GM18507 (cell line): Measurements from ENCODE around the gene C16orf95.
"Not testable (repeated sequence)": the region's sequence is repeated elsewhere in the genome, so short reads cannot be mapped to it uniquely, and the experiment has no call there.

Experiments used
- DNase-seq: peaks from one replicate; pipeline ENCODE4 v3.0.0; 2011; ENCODE audit warnings: low read depth; ENCODE audit not compliant: insufficient read length; ENCODE audit errors: extremely low spot score
- FAIRE-seq: peaks from 2 replicates; lab custom pipeline; 2011; peaks lifted over from hg19 to GRCh38; lab: Jason Lieb, UNC

Gene C16orf95

GRCh38 chr16:87348616-87349157 lies 31.5 kb upstream of the C16orf95 start:
- FAIRE-seq (no peak), DNase-seq (no peak)

DNA sequence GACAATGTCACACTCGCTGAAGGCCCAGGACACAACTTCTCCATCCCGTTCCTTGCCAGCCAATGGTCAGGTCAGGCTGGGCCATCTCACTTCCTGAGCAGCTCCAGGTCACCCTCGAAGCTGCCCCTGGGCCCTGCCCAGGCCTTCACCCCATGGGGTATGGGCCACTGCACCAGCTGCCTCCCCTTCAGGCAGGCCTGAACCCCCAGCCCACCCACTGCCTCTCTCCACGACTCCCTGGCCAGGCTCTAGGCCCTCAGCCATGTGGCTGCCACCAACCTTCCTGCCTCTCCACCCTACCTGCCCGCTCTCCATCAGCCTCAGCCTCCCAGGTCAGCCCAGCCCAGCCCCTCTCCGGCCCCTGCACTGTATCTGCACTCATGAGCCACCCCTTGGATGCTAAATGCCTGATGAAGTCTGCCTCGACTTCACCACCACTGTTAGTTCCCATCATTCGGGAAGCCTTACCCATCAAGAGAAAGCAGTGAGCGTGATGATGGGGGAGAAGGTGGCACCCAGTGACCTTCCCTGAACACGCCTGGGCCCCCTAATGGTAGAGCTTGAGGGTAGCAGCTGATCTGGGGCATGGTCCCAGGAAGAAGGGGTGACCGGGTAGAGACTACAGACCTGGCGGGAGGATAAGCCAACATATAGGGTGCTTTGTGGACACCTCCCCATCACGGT lies 30.9 kb upstream of the C16orf95 start:
- FAIRE-seq (no peak), DNase-seq (no peak)

GRCh38 chr16:87346517-87347060 lies 29.4 kb upstream of the C16orf95 start:
- DNase-seq (no peak), FAIRE-seq (no peak)

GRCh38 chr16:87345726-87346424 lies 28.7 kb upstream of the C16orf95 start:
- no peak for DNase-seq
- no peak for FAIRE-seq

DNA sequence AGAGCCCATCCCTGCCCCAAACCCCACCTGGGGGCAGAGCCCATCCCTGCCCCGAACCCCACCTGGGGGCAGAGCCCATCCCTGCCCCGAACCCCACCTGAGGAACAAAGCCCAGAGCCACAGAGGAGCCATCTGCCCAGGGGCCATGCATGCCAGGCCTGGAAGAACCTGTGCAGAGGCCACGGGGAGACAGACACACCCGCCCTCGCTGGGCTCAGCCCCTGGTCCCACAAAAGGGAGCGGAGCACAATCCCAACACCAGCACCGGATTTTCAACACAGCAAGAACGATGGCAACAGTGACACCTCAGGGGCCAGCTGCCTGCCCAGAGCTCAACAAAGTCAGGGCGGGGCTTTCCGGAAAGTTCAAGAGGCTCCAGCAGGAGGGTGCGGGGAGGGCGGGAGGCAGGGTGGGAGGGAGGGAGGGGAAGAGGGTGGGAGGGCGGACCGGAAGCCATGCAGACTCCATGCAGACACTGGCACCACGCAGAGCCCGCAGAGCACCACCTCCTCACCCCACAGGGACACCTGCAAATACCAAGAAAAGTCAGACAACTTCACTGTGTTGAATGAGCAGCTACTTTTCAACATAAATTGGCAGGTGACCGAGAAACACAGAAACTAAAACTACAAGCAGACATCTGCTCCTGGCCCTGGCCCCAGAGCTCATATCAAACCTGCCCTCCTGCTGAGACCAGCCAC lies 27.9 kb upstream of the C16orf95 start:
- FAIRE-seq (no peak), DNase-seq (no peak)

DNA sequence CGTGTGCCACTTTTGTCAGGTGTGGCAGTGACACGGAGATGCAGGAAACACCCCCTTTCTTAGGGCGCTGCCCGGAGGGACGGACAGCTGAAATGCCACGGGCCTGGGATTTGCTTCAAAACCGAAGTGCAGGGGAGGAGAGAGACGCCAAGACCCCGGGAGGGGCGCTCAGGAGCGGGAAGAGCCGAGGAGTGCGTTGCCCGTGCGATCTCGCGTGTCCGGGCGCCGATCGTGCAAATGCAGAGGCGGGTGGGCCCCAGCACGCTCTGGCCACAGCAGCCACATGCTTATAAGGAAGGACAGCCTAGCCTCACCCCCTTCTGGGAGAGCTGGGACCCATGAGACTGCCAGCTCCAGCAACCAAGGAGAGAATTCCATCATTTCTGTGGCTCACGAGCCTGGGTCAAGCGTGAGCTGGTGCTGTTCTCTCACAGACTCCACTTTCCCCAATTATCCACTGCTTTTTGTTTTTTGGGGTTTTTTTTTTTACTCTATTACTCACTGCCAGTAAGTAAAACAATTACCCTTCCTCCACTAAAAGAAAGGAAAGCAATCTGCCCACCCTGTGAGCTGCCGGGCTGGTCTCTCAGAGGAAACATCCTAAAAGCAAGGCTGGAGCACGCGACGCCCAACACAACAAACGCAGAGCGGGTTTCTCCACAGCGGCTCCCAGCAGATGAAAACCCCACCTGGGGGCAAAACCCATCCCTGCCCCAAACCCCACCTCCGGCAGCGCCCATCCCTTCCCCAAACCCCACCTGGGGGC lies 27.2 kb upstream of the C16orf95 start:
- FAIRE-seq = no peak
- no peak for DNase-seq

- DNase-seq = no peak
- FAIRE-seq = no peak
These were observed 26.5 kb upstream of the C16orf95 start for GRCh38 chr16:87343753-87344050.

DNA sequence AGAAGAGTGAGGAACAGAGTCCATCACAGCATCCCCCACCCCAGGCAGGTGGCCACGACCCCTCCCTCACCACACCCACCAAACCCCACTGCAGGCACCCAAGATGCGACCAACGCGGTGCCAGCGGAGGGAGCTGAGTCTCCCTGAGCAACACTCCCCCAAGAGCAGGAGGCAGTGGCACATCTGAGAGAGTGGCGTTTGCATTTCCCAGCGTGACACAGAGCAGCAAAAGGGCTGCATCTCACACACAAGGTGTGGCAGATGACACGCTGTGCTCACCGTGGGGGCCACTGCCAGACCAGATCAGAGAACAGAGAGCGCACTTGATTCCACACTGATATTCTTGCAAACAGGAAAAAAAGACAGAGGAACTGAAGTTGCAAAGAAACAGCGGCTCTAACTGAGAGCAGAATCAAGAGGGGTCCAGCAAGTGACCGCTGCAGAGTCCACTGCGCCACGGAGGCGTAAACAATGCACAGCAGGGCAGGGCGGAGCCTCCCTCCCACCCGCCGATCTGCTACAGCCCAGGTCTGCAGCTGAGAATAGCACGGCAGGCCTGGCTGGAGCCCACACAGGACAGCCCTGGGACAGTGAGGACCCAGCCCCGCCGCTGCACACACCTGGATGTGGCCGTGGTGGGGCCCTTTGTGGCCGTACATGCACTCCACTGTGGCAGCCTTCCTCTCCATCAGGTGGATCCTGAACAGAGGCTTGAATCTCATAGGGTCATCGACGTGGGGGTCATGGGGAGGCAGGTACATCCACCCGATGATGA lies 26.0 kb upstream of the C16orf95 start:
- DNase-seq (no peak), FAIRE-seq (no peak)

DNA sequence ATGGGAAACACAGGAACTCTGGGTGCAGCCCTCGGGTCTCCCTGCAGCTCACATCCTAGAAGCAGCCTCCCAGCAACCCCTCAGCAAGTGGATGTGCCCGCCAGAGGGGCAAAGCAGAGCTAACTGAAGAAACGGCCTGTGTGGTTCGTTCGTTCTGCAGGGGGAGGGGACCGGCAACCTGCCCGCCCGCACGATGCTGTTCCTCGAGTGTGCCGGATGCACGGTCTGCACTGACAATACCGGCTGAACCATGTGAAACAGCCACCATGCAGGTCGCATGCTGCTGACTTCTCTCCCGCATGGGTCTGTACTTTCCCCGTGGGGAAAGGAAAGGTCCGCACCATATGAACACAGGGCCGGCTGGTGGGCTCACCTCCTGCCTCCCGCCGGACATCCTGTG lies 25.3 kb upstream of the C16orf95 start:
- FAIRE-seq = no peak
- no peak for DNase-seq

GRCh38 chr16:87340198-87340597 lies 23.0 kb upstream of the C16orf95 start:
- no peak for DNase-seq
- FAIRE-seq = no peak

DNA sequence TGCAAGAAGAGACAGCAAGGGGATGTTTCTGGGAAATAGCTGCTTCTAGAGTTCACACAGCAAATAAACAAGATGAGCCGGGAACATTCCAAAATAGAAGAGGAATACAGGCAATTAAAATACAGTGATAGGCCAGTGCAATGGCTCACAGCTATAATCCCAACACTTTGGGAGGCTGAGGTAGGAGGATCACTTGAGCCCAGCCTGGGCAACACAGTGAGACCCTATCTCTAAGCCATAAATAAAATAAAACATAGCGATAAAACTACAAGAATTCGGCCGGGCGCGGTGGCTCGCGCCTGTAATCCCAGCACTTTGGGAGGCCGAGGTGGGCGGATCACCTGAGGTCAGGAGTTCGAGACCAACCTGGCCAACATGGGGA lies 22.5 kb upstream of the C16orf95 start:
- not testable (repeated sequence) for DNase-seq, FAIRE-seq

DNA sequence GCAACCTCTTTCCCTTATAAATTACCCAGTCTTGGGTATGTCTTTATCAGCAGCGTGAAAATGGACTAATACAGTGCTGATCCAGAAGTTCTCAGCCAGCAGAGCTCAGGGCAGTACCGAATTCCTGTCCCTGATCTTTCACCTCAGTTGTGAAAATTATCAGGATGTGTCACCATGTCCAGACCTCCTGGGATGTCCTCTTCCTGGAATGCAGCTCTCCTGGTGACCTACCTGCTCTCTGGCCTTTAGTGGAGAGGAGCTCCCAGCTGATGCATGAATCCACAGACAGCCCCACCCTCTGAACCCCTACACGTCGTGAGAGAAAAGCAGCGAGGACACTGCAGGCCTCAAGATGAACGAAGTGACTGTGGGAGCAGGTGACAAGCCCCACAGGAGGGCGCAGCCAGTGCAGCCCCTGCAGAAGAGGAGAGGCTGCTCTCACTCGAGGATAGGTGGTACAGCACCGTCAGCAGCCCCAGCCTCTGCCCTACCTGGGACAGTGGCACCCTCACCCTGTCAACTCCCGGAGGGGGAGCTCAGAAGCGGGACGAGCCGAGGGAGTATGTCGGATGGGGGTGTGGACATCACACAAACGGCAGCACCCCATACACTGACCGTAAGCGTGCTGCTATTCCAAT lies 22.0 kb upstream of the C16orf95 start:
- DNase-seq (no peak), FAIRE-seq (no peak)

DNA sequence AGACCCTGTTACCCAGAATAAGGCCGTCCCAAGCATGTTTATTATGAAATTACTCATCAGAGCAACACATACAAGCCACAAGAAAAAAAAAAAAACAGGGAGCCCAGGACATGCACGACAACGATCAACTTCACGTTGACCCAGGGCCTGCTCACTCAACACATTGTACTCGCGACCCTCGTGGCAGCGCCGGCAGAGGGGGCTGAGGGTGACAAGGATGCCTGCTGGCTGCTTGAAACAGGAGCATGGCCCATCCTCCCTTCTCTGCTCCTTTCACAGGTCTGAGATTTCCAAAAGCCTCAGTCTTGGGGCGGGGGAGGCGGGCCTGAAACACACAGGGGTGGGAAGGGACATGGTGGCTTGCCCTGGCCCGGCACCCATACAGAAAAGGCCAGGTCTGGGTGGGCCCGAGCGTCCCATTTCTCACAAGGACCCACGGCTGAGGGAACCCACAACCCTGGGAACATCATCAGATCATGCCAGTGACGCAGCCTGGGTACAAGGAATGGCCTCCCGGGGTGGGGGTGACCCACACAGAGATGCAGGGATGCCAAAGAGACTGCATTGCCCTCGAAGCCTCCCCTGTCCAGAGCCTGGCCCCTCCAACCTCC lies 21.1 kb upstream of the C16orf95 start:
- FAIRE-seq = no peak
- DNase-seq = no peak

DNA sequence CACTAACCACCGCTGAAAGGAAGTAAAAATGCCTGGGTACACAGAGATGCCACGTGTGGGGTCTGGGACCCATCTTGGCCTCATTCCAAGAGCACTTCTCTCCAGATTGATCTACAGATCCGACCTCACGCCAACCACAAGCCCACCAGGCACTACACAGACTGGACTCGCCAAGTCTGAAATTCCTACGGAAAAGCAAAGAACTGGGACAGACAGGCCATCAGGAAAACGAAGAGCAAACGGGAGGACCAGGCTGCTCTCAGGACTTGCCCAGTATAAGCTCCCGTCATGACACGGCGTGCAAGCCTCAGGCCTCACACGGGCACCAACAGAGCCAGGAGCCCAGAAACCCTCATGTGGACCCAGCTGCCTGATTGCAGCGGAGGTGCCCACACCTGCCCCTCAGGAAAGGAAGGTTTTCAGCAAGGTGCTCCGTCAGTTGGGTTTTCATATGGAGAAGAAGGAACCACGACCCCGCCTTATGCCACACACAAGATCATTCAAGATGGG lies 20.1 kb upstream of the C16orf95 start:
- FAIRE-seq (no peak), DNase-seq (no peak)

- FAIRE-seq (no peak), DNase-seq (no peak)
These were observed 19.4 kb upstream of the C16orf95 start for GRCh38 chr16:87336434-87337240.

GRCh38 chr16:87335625-87336433 lies 18.6 kb upstream of the C16orf95 start:
- DNase-seq = no peak
- no peak for FAIRE-seq
